Fibroblast of the aortic adventitia (primary cell): ENCODE data around the gene SUMO2. TPM values are rescaled to one million over a fixed set of nuclear protein-coding genes. Genes with fewer than 3 reads are reported as not detected.

Source experiments
- DNase-seq: peaks from one replicate; pipeline ENCODE4 v3.0.0-alpha.2; 2010; ENCODE audit warnings: low read depth
- H3K4me3 ChIP-seq: 2 replicates; pipeline ENCODE4 v1.5.1; 2011; ENCODE audit warnings: low read depth, mild to moderate bottlenecking, control low read depth, low read length, moderate library complexity
- small RNA-seq: library from RNA; depleted of rRNA; stranded (forward); fragments of <200 nt; gene quantifications from one replicate; pipeline ENCODE3, GENCODE V24; 2012
- total RNA-seq: library from RNA; depleted of rRNA; stranded (reverse); fragments of >200 nt; gene quantifications from 2 replicates; pipeline ENCODE4 v1.2.3, GENCODE V29; 2012; ENCODE audit warnings: low replicate concordance
- TF ChIP-seq, protein P1 (sequence below): IDR thresholded peaks from 2 replicates; pipeline ENCODE4 v1.5.1; 2011; ENCODE audit warnings: mild to moderate bottlenecking, low read length, control low read depth, inconsistent platforms; ENCODE audit not compliant: insufficient read depth

SUMO2 gene
- total RNA-seq, 1 donor = 129 TPM

DNA sequence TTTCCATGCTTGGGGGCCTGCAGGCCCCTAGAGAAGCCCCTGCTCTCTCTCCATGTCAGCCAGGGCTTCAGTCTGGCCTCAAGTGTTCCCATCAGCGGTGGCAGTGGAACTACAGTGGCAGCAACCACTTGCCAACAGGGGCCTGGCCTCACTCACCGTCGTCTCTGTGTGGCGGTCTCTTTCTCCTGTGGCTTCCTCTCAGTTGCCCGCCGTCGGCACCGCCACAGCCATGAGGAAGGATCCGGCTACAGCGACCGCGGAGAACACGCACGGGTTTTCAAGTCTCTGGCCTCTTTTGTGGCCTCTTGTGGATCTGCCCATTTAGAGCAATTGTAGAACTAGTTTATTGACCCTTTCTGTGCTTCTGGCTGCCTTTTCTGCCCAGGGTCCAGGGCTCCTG lies 64.5 kb downstream of the SUMO2 start:
- no peak for DNase-seq
- H3K4me3 ChIP-seq = no peak overlapping the region
- TF ChIP-seq, protein P1, sequence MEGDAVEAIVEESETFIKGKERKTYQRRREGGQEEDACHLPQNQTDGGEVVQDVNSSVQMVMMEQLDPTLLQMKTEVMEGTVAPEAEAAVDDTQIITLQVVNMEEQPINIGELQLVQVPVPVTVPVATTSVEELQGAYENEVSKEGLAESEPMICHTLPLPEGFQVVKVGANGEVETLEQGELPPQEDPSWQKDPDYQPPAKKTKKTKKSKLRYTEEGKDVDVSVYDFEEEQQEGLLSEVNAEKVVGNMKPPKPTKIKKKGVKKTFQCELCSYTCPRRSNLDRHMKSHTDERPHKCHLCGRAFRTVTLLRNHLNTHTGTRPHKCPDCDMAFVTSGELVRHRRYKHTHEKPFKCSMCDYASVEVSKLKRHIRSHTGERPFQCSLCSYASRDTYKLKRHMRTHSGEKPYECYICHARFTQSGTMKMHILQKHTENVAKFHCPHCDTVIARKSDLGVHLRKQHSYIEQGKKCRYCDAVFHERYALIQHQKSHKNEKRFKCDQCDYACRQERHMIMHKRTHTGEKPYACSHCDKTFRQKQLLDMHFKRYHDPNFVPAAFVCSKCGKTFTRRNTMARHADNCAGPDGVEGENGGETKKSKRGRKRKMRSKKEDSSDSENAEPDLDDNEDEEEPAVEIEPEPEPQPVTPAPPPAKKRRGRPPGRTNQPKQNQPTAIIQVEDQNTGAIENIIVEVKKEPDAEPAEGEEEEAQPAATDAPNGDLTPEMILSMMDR = no peak

DNA sequence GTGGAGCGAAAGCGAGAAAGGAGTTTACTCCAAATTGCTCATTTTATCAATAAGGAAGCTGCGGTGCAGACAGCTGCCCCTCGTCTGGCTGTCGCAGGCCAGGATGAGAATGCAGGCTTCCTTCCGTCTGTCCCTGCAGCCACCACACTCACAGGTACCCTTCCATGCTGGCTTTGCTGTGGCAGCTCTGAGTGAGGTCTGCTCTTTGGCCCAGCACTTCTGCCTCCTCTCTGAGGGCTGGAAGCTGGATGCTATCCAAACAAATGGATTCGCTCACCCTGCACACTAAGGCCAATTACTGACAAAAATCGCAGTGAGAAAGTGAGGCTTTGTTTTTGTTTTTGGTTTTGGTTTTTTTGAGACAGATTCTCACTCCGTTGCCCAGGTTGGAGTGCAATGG lies 66.0 kb downstream of the SUMO2 start:
- TF ChIP-seq, protein P1 = no peak
- H3K4me3 ChIP-seq = no peak overlapping the region
- peak; percentile 37 for DNase-seq

Small RNAs within 50 kb of the gene (small RNA-seq; reads per million reads assigned to genes)
- not detected for gene RF00019

Other genes starting within 250 kb of the SUMO2 start
- not detected in 2 replicates for gene OTOP3, start 247.1 kb downstream of the SUMO2 start, total RNA-seq
- gene HID1, start 210.2 kb downstream of the SUMO2 start, total RNA-seq = 0.33 and 0.90 TPM in 2 replicates
- 11.8 and 15.3 TPM in 2 replicates for gene CDR2L, start 195.3 kb downstream of the SUMO2 start, total RNA-seq
- 26.2 and 31.4 TPM in 2 replicates for gene MRPL58, start 170.3 kb downstream of the SUMO2 start, total RNA-seq
- gene ATP5PD, start 136.0 kb downstream of the SUMO2 start, total RNA-seq = 513 and 829 TPM in 2 replicates
- 20.2 and 34.2 TPM in 2 replicates for gene KCTD2, start 135.7 kb downstream of the SUMO2 start, total RNA-seq
- 2.8 and 4.4 TPM in 2 replicates for gene SLC16A5, start 95.0 kb downstream of the SUMO2 start, total RNA-seq
- gene ARMC7, start 73.0 kb downstream of the SUMO2 start, total RNA-seq = 3.4 and 3.9 TPM in 2 replicates
- 39.8 and 45.2 TPM in 2 replicates for gene NT5C, start 51.2 kb downstream of the SUMO2 start, total RNA-seq
- gene JPT1, start 28.4 kb downstream of the SUMO2 start, total RNA-seq = 71.1 and 79.6 TPM in 2 replicates
- gene NUP85, start 22.7 kb upstream of the SUMO2 start, total RNA-seq = 33.9 and 41.5 TPM in 2 replicates
- gene GGA3, start 78.6 kb upstream of the SUMO2 start, total RNA-seq = 8.7 and 14.0 TPM in 2 replicates
- 31.0 and 83.6 TPM in 2 replicates for gene MRPS7, start 78.9 kb upstream of the SUMO2 start, total RNA-seq
- gene MIF4GD, start 88.3 kb upstream of the SUMO2 start, total RNA-seq = 3.8 and 9.9 TPM in 2 replicates
- 8.7 and 11.0 TPM in 2 replicates for gene SLC25A19, start 106.5 kb upstream of the SUMO2 start, total RNA-seq
- gene GRB2, start 222.7 kb upstream of the SUMO2 start, total RNA-seq = 54.3 and 57.6 TPM in 2 replicates